Rectal smooth muscle tissue (tissue), 1 donor: ENCODE measurements around the gene CEP104.

Experiments
- H3K27ac ChIP-seq: one replicate; pipeline ENCODE4 v1.7.0; 2013; ENCODE audit warnings: low read depth, low read length, inconsistent platforms
- H3K27me3 ChIP-seq: one replicate; pipeline ENCODE4 v1.7.0; 2013; ENCODE audit warnings: low read length; ENCODE audit not compliant: control insufficient read depth, insufficient read depth
- H3K36me3 ChIP-seq: one replicate; pipeline ENCODE4 v1.7.0; 2013; ENCODE audit warnings: low read length; ENCODE audit not compliant: control insufficient read depth, insufficient read depth
- H3K4me1 ChIP-seq: one replicate; pipeline ENCODE4 v1.7.0; 2013; ENCODE audit warnings: low read length; ENCODE audit not compliant: control insufficient read depth, insufficient read depth
- H3K4me3 ChIP-seq: one replicate; pipeline ENCODE4 v1.7.0; 2013; ENCODE audit warnings: low read length
- H3K9ac ChIP-seq: one replicate; pipeline ENCODE4 v1.7.0; 2013; ENCODE audit warnings: low read length

CEP104 gene

GRCh38 chr1:3900150-3900968 lies 43.3 kb upstream of the CEP104 start, which contains the start of gene C1orf174:
C1orf174 (minus strand) TSS chr1:3900272; CDS start chr1:3900186, 86 bp downstream.
- no peaks in the 10 kb centered on the region for H3K4me1 ChIP-seq
- H3K36me3 ChIP-seq: no peaks in the 10 kb centered on the region
- peak within 1 kb of the TSS; percentile 95 for H3K4me3 ChIP-seq
- no peaks in the 10 kb centered on the region for H3K27me3 ChIP-seq
- peak within 1 kb of the TSS; percentile 74 for H3K9ac ChIP-seq
- peak within 1 kb of the TSS; percentile 96 for H3K27ac ChIP-seq

GRCh38 chr1:3899754-3900149 lies 42.7 kb upstream of the CEP104 start:
- Histone ChIP-seq H3K27me3 (no peaks in the 10 kb centered on the region), H3K4me1 (no peaks in the 10 kb centered on the region), H3K36me3 (no peaks in the 10 kb centered on the region), H3K9ac (peak overlapping the region; percentile 66), H3K27ac (peak overlapping the region; percentile 96), H3K4me3 (peak overlapping the region; percentile 81)

- peak overlapping the region; percentile 66 for H3K9ac ChIP-seq
- H3K27ac ChIP-seq: peak overlapping the region; percentile 96
- no peaks in the 10 kb centered on the region for H3K4me1 ChIP-seq
- no peaks in the 10 kb centered on the region for H3K27me3 ChIP-seq
- peak overlapping the region; percentile 81 for H3K4me3 ChIP-seq
- no peaks in the 10 kb centered on the region for H3K36me3 ChIP-seq
Measured at GRCh38 chr1:3898994-3899753, 42.2 kb upstream of the CEP104 start.

- H3K9ac ChIP-seq: no peak overlapping the region
- H3K4me1 ChIP-seq: no peaks in the 10 kb centered on the region
- H3K36me3 ChIP-seq: no peaks in the 10 kb centered on the region
- no peak overlapping the region for H3K4me3 ChIP-seq
- no peaks in the 10 kb centered on the region for H3K27me3 ChIP-seq
- no peak overlapping the region for H3K27ac ChIP-seq
Measured at GRCh38 chr1:3898475-3898735, 41.4 kb upstream of the CEP104 start.

GRCh38 chr1:3896396-3897000 lies 39.5 kb upstream of the CEP104 start:
- Histone ChIP-seq H3K36me3 (peaks cover 5% of the 10 kb centered on the region), H3K4me1 (no peaks in the 10 kb centered on the region), H3K27ac (no peak overlapping the region)

GRCh38 chr1:3895951-3896325 lies 38.9 kb upstream of the CEP104 start:
- Histone ChIP-seq H3K36me3 (peaks cover 7% of the 10 kb centered on the region), H3K4me3 (no peak overlapping the region), H3K9ac (no peak overlapping the region), H3K27ac (no peak overlapping the region), H3K4me1 (no peaks in the 10 kb centered on the region), H3K27me3 (no peaks in the 10 kb centered on the region)

More at GRCh38 chr1:3896396-3897000, 39.5 kb upstream of the CEP104 start:
- Histone ChIP-seq H3K4me3 (no peak overlapping the region), H3K27me3 (no peaks in the 10 kb centered on the region), H3K9ac (no peak overlapping the region)

- no peaks in the 10 kb centered on the region for H3K27me3 ChIP-seq
- H3K4me3 ChIP-seq: no peak overlapping the region
- no peak overlapping the region for H3K9ac ChIP-seq
- no peak overlapping the region for H3K27ac ChIP-seq
- H3K4me1 ChIP-seq: no peaks in the 10 kb centered on the region
- H3K36me3 ChIP-seq: peaks cover 7% of the 10 kb centered on the region
Measured at GRCh38 chr1:3895279-3895950, 38.4 kb upstream of the CEP104 start.

- H3K4me3 ChIP-seq: no peak overlapping the region
- no peaks in the 10 kb centered on the region for H3K4me1 ChIP-seq
- peaks cover 14% of the 10 kb centered on the region for H3K36me3 ChIP-seq
- H3K27me3 ChIP-seq: no peaks in the 10 kb centered on the region
- no peak overlapping the region for H3K27ac ChIP-seq
- no peak overlapping the region for H3K9ac ChIP-seq
Measured at GRCh38 chr1:3894626-3895278, 37.7 kb upstream of the CEP104 start.

- no peak overlapping the region for H3K4me3 ChIP-seq
- H3K4me1 ChIP-seq: no peaks in the 10 kb centered on the region
- H3K36me3 ChIP-seq: peaks cover 16% of the 10 kb centered on the region
- no peak overlapping the region for H3K27ac ChIP-seq
- H3K9ac ChIP-seq: no peak overlapping the region
- no peaks in the 10 kb centered on the region for H3K27me3 ChIP-seq
Measured at GRCh38 chr1:3893190-3893589, 36.2 kb upstream of the CEP104 start.

- H3K27me3 ChIP-seq: no peaks in the 10 kb centered on the region
- no peak overlapping the region for H3K4me3 ChIP-seq
- H3K36me3 ChIP-seq: peaks cover 16% of the 10 kb centered on the region
- H3K27ac ChIP-seq: no peak overlapping the region
- no peaks in the 10 kb centered on the region for H3K4me1 ChIP-seq
- no peak overlapping the region for H3K9ac ChIP-seq
Measured at GRCh38 chr1:3892748-3893147, 35.7 kb upstream of the CEP104 start.

GRCh38 chr1:3891329-3891865 lies 34.4 kb upstream of the CEP104 start:
- Histone ChIP-seq H3K9ac (no peak overlapping the region), H3K36me3 (peaks cover 22% of the 10 kb centered on the region), H3K4me3 (no peak overlapping the region), H3K27me3 (no peaks in the 10 kb centered on the region), H3K27ac (no peak overlapping the region), H3K4me1 (no peaks in the 10 kb centered on the region)
